ENCODE results near the gene PTPN1. TPM values are rescaled to one million over a fixed set of nuclear protein-coding genes. Genes with fewer than 3 reads are reported as not detected.

Gene PTPN1
- total RNA-seq, 4 donors from 2014 or later, result 13.8 to 40.4 (median 22.0) TPM

GRCh38 chr20:50557549-50558134 lies 47.5 kb downstream of the PTPN1 start:
- H3K27ac ChIP-seq, result no peak overlapping the region
- no peaks in the 10 kb centered on the region for H3K27me3 ChIP-seq
- no peak for DNase-seq
- TF ChIP-seq CTCF (IDR thresholded peaks at IDR 0.05), result no peak
- TF ChIP-seq POLR2A (IDR thresholded peaks at IDR 0.05), result no peak
- peaks cover 0 to 12% (median 0%) of the 10 kb centered on the region in 3 donors for H3K36me3 ChIP-seq
- H3K4me3 ChIP-seq, result no peak overlapping the region
- peaks cover 0 to 3% (median 0%) of the 10 kb centered on the region in 4 donors for H3K4me1 ChIP-seq
- H3K9me3 ChIP-seq, result no peaks in the 10 kb centered on the region

GRCh38 chr20:50558483-50558925 lies 48.3 kb downstream of the PTPN1 start:
- peaks cover 0 to 3% (median 0%) of the 10 kb centered on the region in 4 donors for H3K4me1 ChIP-seq
- H3K4me3 ChIP-seq, result no peak overlapping the region
- H3K27me3 ChIP-seq, result no peaks in the 10 kb centered on the region
- H3K9me3 ChIP-seq, result no peaks in the 10 kb centered on the region
- H3K27ac ChIP-seq, result no peak overlapping the region
- DNase-seq, result no peak
- peaks cover 0 to 19% (median 0%) of the 10 kb centered on the region in 3 donors for H3K36me3 ChIP-seq
- TF ChIP-seq CTCF (IDR thresholded peaks at IDR 0.05), result no peak
- no peak for TF ChIP-seq POLR2A (IDR thresholded peaks at IDR 0.05)

- H3K27me3 ChIP-seq, result no peaks in the 10 kb centered on the region
- TF ChIP-seq POLR2A (IDR thresholded peaks at IDR 0.05) (no peak), CTCF (IDR thresholded peaks at IDR 0.05) (no peak)
- H3K36me3 ChIP-seq, result peaks cover 0 to 20% (median 0%) of the 10 kb centered on the region in 3 donors
- no peak overlapping the region for H3K27ac ChIP-seq
- no peak overlapping the region for H3K4me3 ChIP-seq
- DNase-seq, result no peak
- H3K4me1 ChIP-seq, result peaks cover 0 to 3% (median 0%) of the 10 kb centered on the region in 4 donors
- no peaks in the 10 kb centered on the region for H3K9me3 ChIP-seq
These were observed 49.0 kb downstream of the PTPN1 start for GRCh38 chr20:50559149-50559548.

DNA sequence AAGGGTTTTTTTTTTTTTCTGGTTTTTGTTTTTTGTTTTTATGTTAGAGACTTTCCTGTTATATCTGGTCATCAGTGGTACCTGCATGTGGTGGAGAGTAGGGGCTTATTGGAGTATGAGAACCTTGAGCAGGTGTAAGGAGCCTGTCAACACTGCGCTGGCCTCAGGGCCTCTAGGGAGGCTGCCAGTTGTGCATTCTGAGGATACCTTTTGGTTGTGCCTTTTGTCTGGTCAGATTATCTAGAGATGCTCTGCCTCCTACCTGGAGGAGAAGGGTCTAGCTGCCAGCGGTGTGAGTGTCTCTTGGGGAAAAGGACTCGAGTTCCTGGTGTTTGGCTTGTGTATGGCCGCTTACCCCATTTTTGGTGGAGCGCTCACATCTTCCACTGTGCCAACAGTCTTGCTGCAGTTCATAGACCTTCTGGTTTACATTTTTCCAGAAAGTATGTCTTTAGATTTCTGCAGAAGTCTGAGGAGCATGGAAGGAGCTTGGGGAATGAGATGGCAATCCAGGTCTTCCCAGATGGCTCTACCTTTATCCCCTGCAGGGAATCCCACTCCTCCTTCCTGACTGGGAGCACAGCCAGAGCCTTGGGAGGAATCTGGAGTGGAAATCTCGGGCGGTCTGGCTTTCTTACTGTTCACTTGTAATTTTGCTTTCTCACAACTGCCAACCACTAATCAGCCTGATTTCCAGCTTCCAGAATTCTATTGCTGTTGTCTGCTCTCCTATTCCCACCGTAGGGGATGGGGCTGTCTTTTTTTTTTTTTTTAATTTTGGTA lies 49.9 kb downstream of the PTPN1 start:
- H3K4me3 ChIP-seq, result no peak overlapping the region
- H3K36me3 ChIP-seq, result peaks cover 0 to 29% (median 0%) of the 10 kb centered on the region in 3 donors
- peaks cover 0 to 3% (median 0%) of the 10 kb centered on the region in 4 donors for H3K4me1 ChIP-seq
- DNase-seq, result no peak
- no peaks in the 10 kb centered on the region for H3K9me3 ChIP-seq
- TF ChIP-seq POLR2A (IDR thresholded peaks at IDR 0.05), result no peak
- TF ChIP-seq CTCF (IDR thresholded peaks at IDR 0.05), result no peak
- no peaks in the 10 kb centered on the region for H3K27me3 ChIP-seq
- no peak overlapping the region for H3K27ac ChIP-seq

- DNase-seq, result no peak
- Histone ChIP-seq H3K4me1 (peaks cover 0 to 3% (median 0%) of the 10 kb centered on the region in 4 donors), H3K9me3 (no peaks in the 10 kb centered on the region), H3K27ac (peak overlapping the region in 1 of 4 donors; percentile 8), H3K4me3 (no peak overlapping the region), H3K27me3 (no peaks in the 10 kb centered on the region), H3K36me3 (peaks cover 0 to 37% (median 0%) of the 10 kb centered on the region in 3 donors)
- TF ChIP-seq CTCF (IDR thresholded peaks at IDR 0.05) (no peak), POLR2A (IDR thresholded peaks at IDR 0.05) (no peak)
These were observed 50.7 kb downstream of the PTPN1 start for GRCh38 chr20:50560867-50561266.

All from Peyer's patch (tissue), 4 donors.